ENCODE results near the gene MITF.

DNA sequence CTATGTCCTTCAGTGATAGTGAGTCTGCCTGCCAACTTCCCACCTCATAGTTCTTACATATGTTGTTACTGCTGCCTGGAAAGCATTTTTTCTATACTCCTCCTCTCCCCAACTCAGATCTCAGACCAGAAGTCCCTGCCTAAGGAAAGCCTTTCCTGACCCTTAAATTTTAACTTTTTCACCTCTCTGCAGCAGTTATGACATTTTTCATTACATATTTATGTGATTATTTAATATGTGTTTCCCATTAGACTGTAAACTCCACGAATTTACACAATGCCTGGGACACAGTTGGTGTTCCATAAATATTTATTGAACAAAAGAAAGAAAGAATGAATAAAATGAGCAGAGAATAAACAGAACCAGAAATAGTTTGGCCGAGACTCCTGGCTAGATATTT lies 125.5 kb downstream of the MITF start:
- TF ChIP-seq, protein P1, sequence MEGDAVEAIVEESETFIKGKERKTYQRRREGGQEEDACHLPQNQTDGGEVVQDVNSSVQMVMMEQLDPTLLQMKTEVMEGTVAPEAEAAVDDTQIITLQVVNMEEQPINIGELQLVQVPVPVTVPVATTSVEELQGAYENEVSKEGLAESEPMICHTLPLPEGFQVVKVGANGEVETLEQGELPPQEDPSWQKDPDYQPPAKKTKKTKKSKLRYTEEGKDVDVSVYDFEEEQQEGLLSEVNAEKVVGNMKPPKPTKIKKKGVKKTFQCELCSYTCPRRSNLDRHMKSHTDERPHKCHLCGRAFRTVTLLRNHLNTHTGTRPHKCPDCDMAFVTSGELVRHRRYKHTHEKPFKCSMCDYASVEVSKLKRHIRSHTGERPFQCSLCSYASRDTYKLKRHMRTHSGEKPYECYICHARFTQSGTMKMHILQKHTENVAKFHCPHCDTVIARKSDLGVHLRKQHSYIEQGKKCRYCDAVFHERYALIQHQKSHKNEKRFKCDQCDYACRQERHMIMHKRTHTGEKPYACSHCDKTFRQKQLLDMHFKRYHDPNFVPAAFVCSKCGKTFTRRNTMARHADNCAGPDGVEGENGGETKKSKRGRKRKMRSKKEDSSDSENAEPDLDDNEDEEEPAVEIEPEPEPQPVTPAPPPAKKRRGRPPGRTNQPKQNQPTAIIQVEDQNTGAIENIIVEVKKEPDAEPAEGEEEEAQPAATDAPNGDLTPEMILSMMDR (conservative IDR thresholded peaks at IDR 0.05; ENCODE audit: low read length): no peak
- TF ChIP-seq EZH2phosphoT487 (IDR thresholded peaks at IDR 0.05; ENCODE audit: borderline replicate concordance, low read depth, low read length): no peak
